ENCODE measurements around the gene KANK4. TPM values are rescaled to one million over a fixed set of nuclear protein-coding genes. Genes with fewer than 3 reads are reported as not detected.
A peak's percentile ranks its signal among the peaks of the same experiment; 100 is the strongest.

The KANK4 gene
- total RNA-seq, 8 experiments from 2014 or later: 0.27 to 6.7 (median 1.2) TPM

- 60 to 100% (median 87%) methylated on average over 1 to 6 of the region's 6 CpGs; no CpG with 5 or more reads in 1 of the 10 experiments for WGBS, 10 experiments
- Histone ChIP-seq H3K4me3 (no peak overlapping the region), H3K27ac (no peak overlapping the region), H3K4me1 (replicated peaks in 1 of 2) (no peaks in the 10 kb centered on the region)
- ATAC-seq (replicated peaks in 6 of 8): no peak
- in situ Hi-C loops (cut with MboI; ENCODE audit: low pct_unique_long_range_greater_than_20kb in 2 of 9, low sequenced_read_pairs in 9 of 9, unreplicated experiment in 9 of 9): no loop called here
These were observed 106.8 kb downstream of the KANK4 start for GRCh38 chr1:62212411-62212810.

GRCh38 chr1:62210960-62211359 is 108.3 kb downstream of the KANK4 start:
- no peaks in the 10 kb centered on the region for H3K4me1 ChIP-seq (replicated peaks in 1 of 2)
- H3K27ac ChIP-seq: no peak overlapping the region
- ATAC-seq (replicated peaks in 6 of 8): no peak
- in situ Hi-C loops (cut with MboI; ENCODE audit: low pct_unique_long_range_greater_than_20kb in 2 of 9, low sequenced_read_pairs in 9 of 9, unreplicated experiment in 9 of 9): no loop called here
- no peak overlapping the region for H3K4me3 ChIP-seq
- 46 to 100% (median 90%) methylated on average over 1 of the region's 1 CpG; no CpG with 5 or more reads in 1 of the 10 experiments for WGBS, 10 experiments

- 50 to 100% (median 88%) methylated on average over 1 of the region's 1 CpG; no CpG with 5 or more reads in 4 of the 10 experiments for WGBS, 10 experiments
- in situ Hi-C loops (cut with MboI; ENCODE audit: low pct_unique_long_range_greater_than_20kb in 2 of 9, low sequenced_read_pairs in 9 of 9, unreplicated experiment in 9 of 9): no loop called here
- Histone ChIP-seq H3K27ac (no peak overlapping the region), H3K4me3 (no peak overlapping the region), H3K4me1 (replicated peaks in 1 of 2) (no peaks in the 10 kb centered on the region)
- peak in 2 of 8 experiments; percentile 65 to 96 for ATAC-seq (replicated peaks in 6 of 8)
These were observed 109.2 kb downstream of the KANK4 start for GRCh38 chr1:62209931-62210595.

- H3K27ac ChIP-seq: no peak overlapping the region
- no peak overlapping the region for H3K4me3 ChIP-seq
- H3K4me1 ChIP-seq (replicated peaks in 1 of 2): no peaks in the 10 kb centered on the region
- in situ Hi-C loops (cut with MboI; ENCODE audit: low pct_unique_long_range_greater_than_20kb in 2 of 9, low sequenced_read_pairs in 9 of 9, unreplicated experiment in 9 of 9): no loop called here
- 0 to 50% (median 0%) methylated on average over 1 of the region's 1 CpG; no CpG with 5 or more reads in 3 of the 10 experiments for WGBS, 10 experiments
- ATAC-seq (replicated peaks in 6 of 8): no peak
These were observed 110.3 kb downstream of the KANK4 start for GRCh38 chr1:62208970-62209369.

- WGBS, 10 experiments: 88 to 100% (median 91%) methylated on average over 2 to 4 of the region's 5 CpGs; no CpG with 5 or more reads in 5 of the 10 experiments
- in situ Hi-C loops (cut with MboI; ENCODE audit: low pct_unique_long_range_greater_than_20kb in 2 of 9, low sequenced_read_pairs in 9 of 9, unreplicated experiment in 9 of 9): no loop called here
- Histone ChIP-seq H3K4me3 (no peak overlapping the region), H3K27ac (no peak overlapping the region), H3K4me1 (replicated peaks in 1 of 2) (no peaks in the 10 kb centered on the region)
- ATAC-seq (replicated peaks in 6 of 8): no peak
These were observed 111.1 kb downstream of the KANK4 start for GRCh38 chr1:62208087-62208486.

GRCh38 chr1:62207187-62207586 is 112.0 kb downstream of the KANK4 start:
- Histone ChIP-seq H3K4me1 (replicated peaks in 1 of 2) (no peaks in the 10 kb centered on the region), H3K4me3 (no peak overlapping the region), H3K27ac (no peak overlapping the region)
- 37 to 100% (median 90%) methylated on average over 2 of the region's 2 CpGs; no CpG with 5 or more reads in 1 of the 10 experiments for WGBS, 10 experiments
- no peak for ATAC-seq (replicated peaks in 6 of 8)
- in situ Hi-C loops (cut with MboI; ENCODE audit: low pct_unique_long_range_greater_than_20kb in 2 of 9, low sequenced_read_pairs in 9 of 9, unreplicated experiment in 9 of 9): no loop called here

GRCh38 chr1:62198781-62199125 is 120.5 kb downstream of the KANK4 start:
- in situ Hi-C loops (cut with MboI; ENCODE audit: low pct_unique_long_range_greater_than_20kb in 2 of 9, low sequenced_read_pairs in 9 of 9, unreplicated experiment in 9 of 9): no loop called here
- H3K4me1 ChIP-seq (replicated peaks in 1 of 2): peaks cover 0 to 8% of the 10 kb centered on the region in 2 donors
- peak in 4 of 8 experiments; percentile 15 to 55 (median 33) for ATAC-seq (replicated peaks in 6 of 8)

GRCh38 chr1:62198069-62198780 is 121.0 kb downstream of the KANK4 start:
- 0 to 66% (median 33%) methylated on average over 1 to 14 of the region's 14 CpGs for WGBS, 10 experiments
- in situ Hi-C loops (cut with MboI; ENCODE audit: low pct_unique_long_range_greater_than_20kb in 2 of 9, low sequenced_read_pairs in 9 of 9, unreplicated experiment in 9 of 9): no loop called here
- peak in 5 of 8 experiments; percentile 29 to 79 (median 40) for ATAC-seq (replicated peaks in 6 of 8)
- Histone ChIP-seq H3K4me1 (replicated peaks in 1 of 2) (peaks cover 0 to 8% of the 10 kb centered on the region in 2 donors), H3K4me3 (no peak overlapping the region), H3K27ac (no peak overlapping the region)

More at GRCh38 chr1:62198781-62199125, 120.5 kb downstream of the KANK4 start:
- H3K27ac ChIP-seq: no peak overlapping the region
- no peak overlapping the region for H3K4me3 ChIP-seq
- 0 to 60% (median 21%) methylated on average over 1 to 3 of the region's 3 CpGs; no CpG with 5 or more reads in 1 of the 10 experiments for WGBS, 10 experiments

GRCh38 chr1:62196086-62196690 is 123.0 kb downstream of the KANK4 start:
- Histone ChIP-seq H3K4me3 (no peak overlapping the region), H3K4me1 (replicated peaks in 1 of 2) (peaks cover 0 to 8% of the 10 kb centered on the region in 2 donors), H3K27ac (no peak overlapping the region)
- ATAC-seq (replicated peaks in 6 of 8): peak in 3 of 8 experiments; percentile 36 to 42 (median 38)
- WGBS, 10 experiments: 0 to 100% (median 47%) methylated on average over 1 to 14 of the region's 17 CpGs; no CpG with 5 or more reads in 1 of the 10 experiments
- in situ Hi-C loops (cut with MboI; ENCODE audit: low pct_unique_long_range_greater_than_20kb in 2 of 9, low sequenced_read_pairs in 9 of 9, unreplicated experiment in 9 of 9): no loop called here

- Histone ChIP-seq H3K27ac (no peak within 1 kb of the TSS), H3K4me3 (no peak within 1 kb of the TSS), H3K4me1 (replicated peaks in 1 of 2) (peaks cover 0 to 8% of the 10 kb centered on the region in 2 donors)
- in situ Hi-C loops (cut with MboI; ENCODE audit: low pct_unique_long_range_greater_than_20kb in 2 of 9, low sequenced_read_pairs in 9 of 9, unreplicated experiment in 9 of 9): no loop called here
- ATAC-seq (replicated peaks in 6 of 8): peak in 3 of 8 experiments; percentile 65 to 95 (median 85)
- 0 to 32% (median 12%) methylated on average over 2 to 34 of the region's 55 CpGs; no CpG with 5 or more reads in 3 of the 10 experiments for WGBS, 10 experiments
These were observed 124.3 kb downstream of the KANK4 start, which contains the start of gene L1TD1 for GRCh38 chr1:62194651-62195544. TSS of gene L1TD1 (plus strand) at chr1:62194849. CDS start at chr1:62206629, 11,780 bp downstream.

- WGBS, 10 experiments: 26 to 100% (median 95%) methylated on average over 1 to 8 of the region's 8 CpGs; no CpG with 5 or more reads in 2 of the 10 experiments
- Histone ChIP-seq H3K4me1 (replicated peaks in 1 of 2) (peaks cover 5 to 9% of the 10 kb centered on the region in 2 donors), H3K27ac (no peak overlapping the region), H3K4me3 (no peak overlapping the region)
- in situ Hi-C loops (cut with MboI; ENCODE audit: low pct_unique_long_range_greater_than_20kb in 2 of 9, low sequenced_read_pairs in 9 of 9, unreplicated experiment in 9 of 9): no loop called here
- no peak for ATAC-seq (replicated peaks in 6 of 8)
These were observed 131.1 kb downstream of the KANK4 start for GRCh38 chr1:62188111-62188510.

- H3K4me1 ChIP-seq (replicated peaks in 1 of 2): peaks cover 8 to 11% of the 10 kb centered on the region in 2 donors
- ATAC-seq (replicated peaks in 6 of 8): no peak
- 78 to 100% (median 97%) methylated on average over 1 to 5 of the region's 5 CpGs; no CpG with 5 or more reads in 1 of the 10 experiments for WGBS, 10 experiments
- H3K27ac ChIP-seq: no peak overlapping the region
- no peak overlapping the region for H3K4me3 ChIP-seq
- in situ Hi-C loops (cut with MboI; ENCODE audit: low pct_unique_long_range_greater_than_20kb in 2 of 9, low sequenced_read_pairs in 9 of 9, unreplicated experiment in 9 of 9): no loop called here
These were observed 131.7 kb downstream of the KANK4 start for GRCh38 chr1:62187548-62187947.

All from motor neuron (in vitro differentiated cells).